Endometrium (tissue), 2 donors: ENCODE results near the gene GSC2.

Experiments
- FAIRE-seq: peaks from 2 replicates; lab custom pipeline; 2012; peaks lifted over from hg19 to GRCh38; lab: Jason Lieb, UNC
- donor health status: control.
- donor health status: control.

Gene GSC2

DNA sequence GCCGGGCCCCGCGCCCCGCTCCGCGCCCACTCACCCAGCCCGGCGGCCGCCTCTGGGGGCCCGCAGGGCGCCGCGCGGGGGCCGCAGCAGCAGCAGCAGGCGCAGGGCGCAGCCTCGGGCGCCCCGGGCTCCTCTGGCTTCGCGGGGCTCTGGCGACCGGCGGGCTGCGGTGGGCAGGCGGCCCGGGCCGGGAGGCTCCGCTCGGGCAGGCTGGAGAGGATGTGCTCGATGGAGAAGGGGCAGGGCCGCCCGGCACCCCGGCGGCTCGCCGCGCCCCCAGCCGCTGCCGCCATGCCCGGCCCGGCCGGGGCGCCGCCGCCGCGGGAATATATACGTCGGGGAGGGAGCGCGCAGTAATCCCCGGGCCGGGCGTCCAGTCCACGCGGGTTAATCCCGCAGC, at the start of gene GSC2:
TSS of gene GSC2 (minus strand) at position 302 of the 400 bp plus-strand sequence. CDS start at position 293, 9 bp downstream.
- no peak for FAIRE-seq

- no peak for FAIRE-seq
These were observed 49.4 kb upstream of the GSC2 start for GRCh38 chr22:19199479-19199878.

DNA sequence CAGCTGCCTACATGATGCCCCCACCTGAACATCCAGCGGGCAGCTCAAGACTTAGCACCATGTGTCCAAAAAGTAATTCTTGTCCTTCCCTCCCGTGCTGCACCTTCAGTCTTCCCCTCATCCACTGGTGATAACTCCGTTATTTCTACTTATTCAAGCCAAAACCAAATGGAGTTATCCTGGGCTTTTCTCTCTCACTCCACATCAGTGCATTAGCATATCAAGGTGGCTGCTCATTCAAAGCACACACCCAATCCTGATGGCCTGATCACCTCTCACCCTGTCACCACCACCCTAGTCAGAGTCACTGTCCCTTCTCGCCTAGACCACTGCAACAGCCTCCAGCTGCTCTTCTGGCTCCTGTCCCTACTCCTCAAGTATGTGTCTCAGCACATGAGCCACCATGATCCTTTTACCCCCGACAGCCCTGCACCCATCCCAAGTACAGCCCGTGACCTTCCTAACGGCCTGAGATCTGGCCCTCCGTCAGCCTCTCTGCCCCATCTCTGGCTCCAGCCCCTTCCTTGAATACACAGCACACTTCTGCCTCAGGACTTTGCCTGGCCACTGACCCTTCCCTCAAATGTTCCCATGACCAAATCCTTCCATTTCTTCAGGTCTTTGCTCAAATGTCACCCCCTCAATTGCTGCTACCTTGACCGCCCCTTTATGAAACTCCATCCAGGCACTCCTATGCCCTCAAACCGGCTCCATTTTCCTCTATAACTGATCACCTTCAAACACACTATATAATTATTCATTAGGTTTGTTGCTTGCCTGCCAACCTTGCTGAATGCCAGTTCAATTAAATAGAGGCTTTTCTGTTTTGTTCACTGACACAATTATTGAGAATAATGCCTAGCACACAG, 48.1 kb upstream of the GSC2 start:
- no peak for FAIRE-seq

DNA sequence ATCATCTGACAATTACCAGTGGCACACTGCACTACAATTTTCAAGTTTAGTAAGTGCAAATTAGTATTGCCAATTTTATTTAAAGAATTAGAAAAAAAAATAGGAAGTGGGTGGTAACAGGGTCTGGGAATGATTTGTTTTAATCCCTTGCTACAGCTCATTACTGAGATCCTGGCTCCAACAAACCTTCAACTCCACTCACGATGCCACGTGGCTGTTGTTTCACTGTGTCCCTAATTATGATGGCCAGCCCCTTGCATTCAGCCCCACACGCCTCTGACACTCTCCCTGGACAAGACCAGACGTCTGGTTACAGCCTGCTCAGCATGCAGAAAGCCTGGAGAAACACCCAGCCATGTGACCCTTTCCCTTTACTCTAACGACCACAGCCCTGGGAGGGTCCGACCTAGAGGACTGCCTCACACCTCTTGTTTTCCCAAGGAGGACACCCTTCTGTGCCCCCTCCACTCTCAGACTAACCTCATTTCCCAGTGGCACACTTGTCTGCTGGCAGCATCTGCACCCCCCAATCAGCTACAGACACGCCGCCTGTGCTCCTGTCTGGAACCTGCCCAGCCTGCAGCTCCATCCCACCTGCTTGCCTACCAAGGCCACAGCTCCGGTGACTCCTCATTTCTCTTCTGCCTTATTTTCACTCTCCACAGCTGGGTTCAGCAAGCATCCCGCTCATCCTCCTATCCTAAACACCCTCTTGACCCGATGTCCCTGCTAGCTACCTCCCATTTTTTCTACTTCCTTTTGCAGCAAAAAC, 46.9 kb upstream of the GSC2 start:
- no peak for FAIRE-seq

GRCh38 chr22:19195796-19196731, 46.0 kb upstream of the GSC2 start:
- FAIRE-seq = no peak

DNA sequence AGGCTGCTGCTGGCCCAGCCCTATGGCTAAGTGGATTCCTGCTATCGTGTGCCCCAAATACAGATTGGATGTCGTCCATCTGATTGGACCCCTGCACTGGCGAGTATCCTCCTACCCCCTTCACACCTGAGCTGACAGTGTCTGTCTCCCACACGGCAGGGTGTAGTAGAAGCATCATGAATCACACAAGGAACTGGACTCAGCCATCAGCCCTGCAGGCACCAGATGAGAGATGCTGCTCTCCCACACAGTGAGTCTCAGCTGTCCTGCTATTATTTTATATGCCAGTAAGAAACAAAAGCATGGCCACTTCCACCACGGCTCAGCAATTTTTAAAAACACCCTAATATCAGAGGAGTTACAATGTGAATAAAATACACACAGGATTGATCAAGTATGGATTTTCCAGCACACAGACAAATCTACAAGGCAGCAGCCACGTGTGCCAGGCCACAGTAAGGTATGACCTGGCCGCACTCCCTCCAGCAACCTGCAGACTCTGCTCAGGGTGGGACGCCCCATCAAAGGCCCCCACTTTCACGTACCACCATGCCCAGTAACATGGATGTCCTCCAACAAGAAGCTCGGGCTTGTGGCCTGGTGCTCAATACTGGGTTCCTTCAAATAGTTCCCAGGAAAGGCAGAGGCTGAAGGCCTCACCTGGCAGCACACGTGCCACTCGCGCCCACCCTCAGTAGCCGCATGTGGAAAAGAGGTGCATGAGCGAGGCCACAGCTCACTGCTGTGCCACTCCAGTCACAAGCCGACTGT, 44.9 kb upstream of the GSC2 start:
- no peak for FAIRE-seq

DNA sequence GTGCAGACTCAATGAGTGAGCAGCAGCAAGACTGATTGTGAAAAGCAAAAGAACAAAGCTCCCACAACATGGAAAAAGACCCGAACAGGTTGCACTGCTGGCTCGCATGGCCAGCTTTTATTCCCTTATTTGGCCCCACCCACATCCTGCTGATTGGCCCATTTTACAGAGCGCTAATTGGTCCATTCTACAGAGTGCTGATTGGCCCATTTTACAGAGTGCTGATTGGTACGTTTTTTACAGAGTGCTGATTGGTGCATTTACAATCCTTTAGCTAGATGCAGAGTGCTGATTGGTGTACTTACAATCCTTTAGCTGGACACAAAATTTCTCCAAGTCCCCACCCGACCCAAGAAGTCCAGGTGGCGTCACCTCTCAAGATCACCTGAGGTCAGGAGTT, 43.8 kb upstream of the GSC2 start:
- no peak for FAIRE-seq

- FAIRE-seq = no peak
These were observed 37.8 kb upstream of the GSC2 start for GRCh38 chr22:19187716-19188563.

DNA sequence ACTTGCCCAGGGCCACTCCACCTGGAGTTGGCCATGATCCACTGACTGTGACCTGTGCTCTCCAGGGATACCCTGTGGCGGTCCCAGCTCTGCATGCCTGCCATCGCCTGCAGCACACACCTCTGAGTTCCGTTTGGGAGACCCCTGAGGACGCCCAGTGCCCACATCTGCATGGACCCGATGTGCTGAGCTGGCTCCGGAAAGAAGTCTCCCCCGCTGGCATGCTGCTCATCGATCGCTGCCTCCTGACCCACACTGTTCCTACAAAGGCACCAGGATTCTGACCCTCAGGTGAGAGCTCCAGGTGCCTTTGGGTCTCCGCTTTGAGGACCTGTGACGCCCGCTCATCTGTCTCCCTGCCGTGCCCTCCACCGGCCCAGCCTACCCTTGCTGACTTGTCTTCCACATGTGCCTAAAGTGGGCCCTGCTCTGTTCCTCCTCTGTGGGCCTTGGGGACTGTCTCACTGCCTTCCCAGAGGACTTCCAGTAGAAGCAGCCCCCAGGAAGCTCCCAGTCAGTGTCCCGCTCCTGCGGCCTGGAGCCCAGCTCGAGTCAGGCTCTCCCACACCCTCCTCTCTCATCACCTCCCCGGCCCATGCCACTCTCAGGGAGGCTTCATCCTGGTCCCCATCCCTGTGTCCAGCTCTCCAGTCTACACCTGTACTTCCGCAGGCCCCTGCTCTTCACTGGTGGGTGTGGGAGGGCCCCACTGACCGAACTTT, 34.3 kb upstream of the GSC2 start:
- FAIRE-seq = no peak

DNA sequence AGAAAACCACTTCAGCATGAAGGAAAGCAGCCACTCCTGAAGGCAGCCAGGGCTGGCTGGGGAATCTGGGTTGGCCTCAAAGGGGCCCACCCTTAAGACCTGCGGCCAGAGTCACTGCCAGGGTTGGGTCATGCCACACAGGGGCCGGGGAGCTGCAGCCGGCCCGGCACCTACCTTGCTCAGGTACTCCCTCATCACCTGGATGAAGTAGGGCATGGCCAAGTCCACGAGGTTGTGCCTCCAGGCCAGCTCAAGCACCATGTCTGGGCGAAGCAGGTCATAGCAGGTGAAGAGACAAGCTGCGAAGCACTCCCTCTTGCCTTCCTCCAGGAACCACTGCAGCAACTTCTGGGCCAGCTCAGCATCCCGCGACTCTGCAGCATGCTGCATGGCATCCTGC, 33.1 kb upstream of the GSC2 start:
- no peak for FAIRE-seq

- no peak for FAIRE-seq
These were observed 32.5 kb upstream of the GSC2 start for GRCh38 chr22:19182472-19183157.

DNA sequence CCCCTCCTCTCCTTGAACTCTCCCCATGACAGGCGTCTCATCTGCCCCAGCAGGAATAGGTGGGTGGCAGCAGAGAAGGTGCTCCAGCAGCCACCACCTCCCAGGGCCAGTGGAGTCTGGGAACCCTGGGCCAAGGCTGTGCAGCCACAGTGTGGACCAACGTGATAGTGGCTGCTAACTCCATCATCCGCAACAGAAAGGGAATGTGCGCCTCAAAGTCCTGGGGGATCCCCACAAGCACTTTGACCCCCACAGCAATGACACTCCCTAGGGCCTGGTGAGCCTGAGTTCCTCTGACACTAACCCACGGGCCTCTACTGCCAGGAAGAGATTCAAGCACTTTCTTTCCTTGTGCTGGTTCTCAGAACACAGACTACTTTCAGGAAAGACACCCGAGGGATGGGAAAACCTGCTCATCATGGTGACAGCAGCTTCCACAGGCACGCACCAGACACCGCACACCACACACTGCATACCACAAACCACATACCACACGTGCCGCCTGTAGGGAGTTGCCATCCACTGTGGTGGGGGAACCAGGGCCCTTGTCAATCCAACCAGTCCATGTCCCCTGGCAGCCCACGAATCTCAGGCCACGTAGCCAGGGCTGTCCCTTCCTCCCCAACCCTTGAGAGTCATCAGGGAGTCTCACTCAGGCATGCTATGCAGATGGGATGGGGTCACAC, 31.8 kb upstream of the GSC2 start:
- FAIRE-seq = no peak

DNA sequence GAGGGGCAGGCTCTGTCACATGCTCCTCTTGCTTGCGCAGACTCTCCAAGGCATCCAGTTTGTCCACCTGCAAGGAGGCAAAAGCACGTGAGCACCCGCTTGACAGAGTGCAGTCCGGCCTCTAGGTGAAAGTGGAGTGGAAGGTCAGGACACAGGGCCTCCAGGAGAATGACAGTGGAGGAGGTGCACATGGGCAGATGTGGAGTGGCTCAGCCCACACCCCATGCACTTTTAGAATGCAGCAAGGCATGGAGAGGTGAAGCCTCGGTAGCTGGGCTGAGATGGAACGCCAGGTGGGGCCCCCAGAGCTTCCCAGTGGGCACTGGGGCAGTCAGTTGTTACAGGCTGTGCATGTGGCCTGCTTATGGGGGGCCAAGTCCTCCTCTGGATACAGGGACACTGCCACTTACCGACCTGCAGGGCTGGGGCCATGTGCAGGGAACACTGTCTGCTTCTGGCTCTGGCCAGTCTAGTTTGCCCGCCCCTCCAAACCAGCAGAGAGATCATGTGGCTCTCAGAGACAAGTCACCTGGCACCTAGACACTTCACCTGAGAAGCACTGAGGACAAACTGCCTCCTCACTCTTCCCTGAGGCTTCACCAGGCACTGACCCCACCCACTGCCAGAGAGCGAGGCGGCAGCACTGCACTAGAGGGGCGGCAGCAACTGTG, 30.8 kb upstream of the GSC2 start:
- FAIRE-seq = no peak

DNA sequence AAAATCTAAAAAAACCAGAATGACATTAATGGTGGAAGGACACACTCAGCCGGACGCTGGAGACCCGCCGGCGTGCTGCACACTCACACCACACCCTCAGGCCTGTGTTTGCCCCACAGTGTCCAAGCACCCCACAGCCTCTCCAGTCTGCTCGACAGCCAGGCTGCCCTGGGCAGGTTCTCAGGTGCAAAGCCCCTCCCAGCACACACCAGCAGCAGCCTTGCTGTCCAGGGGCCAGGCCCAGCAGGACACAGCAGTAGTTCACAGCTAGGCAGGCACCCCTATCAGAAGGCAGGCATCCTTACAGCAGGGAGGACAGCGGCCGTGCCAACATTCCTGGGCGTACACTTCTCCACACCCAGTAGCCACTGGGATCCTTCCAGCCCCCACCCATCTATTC, 30.1 kb upstream of the GSC2 start:
- no peak for FAIRE-seq

- peak; percentile 23 for FAIRE-seq
These were observed 29.5 kb upstream of the GSC2 start for GRCh38 chr22:19179497-19180048.

DNA sequence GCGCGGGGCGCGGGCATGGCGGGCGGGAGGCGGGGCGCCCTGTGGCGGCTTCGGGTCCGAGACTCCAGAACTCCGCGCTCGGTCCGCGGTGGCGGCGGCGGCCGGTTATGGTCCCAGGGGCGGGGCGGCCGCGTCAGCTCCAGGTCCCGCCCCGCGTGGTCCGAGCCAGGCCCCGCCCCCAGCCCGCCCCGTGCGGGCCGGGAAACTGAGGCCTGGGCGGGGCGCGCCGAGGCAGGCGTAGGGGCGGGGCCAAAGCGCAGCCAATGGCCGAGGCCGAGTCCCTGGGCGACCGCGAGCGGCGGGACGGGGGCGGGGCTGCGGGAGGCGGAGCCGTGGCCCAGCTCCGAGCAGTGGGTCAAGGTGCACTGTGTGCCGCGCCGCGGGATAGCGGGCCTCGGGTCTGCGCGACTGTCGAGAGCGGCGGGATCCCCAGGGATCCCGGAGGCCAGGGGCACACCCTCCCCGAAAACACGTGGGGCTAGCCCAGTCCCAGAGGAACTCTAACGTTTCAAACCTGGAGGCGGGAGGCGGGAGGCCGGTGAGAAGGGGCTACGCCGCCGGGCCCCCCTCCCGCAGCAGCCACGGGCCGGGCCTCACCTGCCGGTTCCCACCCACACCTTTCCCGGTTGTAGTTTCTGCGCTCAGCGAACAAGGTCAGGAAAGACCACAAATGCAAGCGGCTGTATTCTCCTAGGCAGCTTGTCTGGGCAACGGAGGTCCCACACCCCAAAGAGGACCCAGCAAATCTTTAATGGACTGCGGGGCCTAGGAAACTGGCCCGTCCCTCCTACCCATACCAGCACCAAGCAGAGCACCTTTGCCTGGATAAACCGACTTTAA, 28.8 kb upstream of the GSC2 start, which contains the start of gene SLC25A1:
TSS of gene SLC25A1 (minus strand) at position 80 of the 840 bp plus-strand sequence. CDS start at position 17, 63 bp downstream.
- no peak for FAIRE-seq
